WTC11 (cell line): ENCODE results near the gene DCUN1D1. TPM values are rescaled to one million over a fixed set of nuclear protein-coding genes. Genes with fewer than 3 reads are reported as not detected.

Experiments
- ATAC-seq: fragments of 200-7000 bp; cut with Tn5 transposase; 2 replicates; pipeline ENCODE4 v1.10.0; 2021; ENCODE audit warnings: mild to moderate bottlenecking, moderate library complexity
- CTCF ChIA-PET: fragments of 300-600 bp; sonication (Branson Sonifier 250); formaldehyde crosslinking; loops from one replicate; lab custom pipeline; 2021; ENCODE audit warnings: antibody characterized with exemption; lab: Charles Lee
- POLR2A ChIA-PET: fragments of 350-600 bp; sonication (Branson Sonifier 250); formaldehyde crosslinking; loops from one replicate; lab custom pipeline; 2021; ENCODE audit warnings: antibody characterized with exemption; lab: Charles Lee
- DNase-seq: peaks from one replicate; pipeline ENCODE4 v3.0.0; 2021; ENCODE audit warnings: low spot score
- H3K27ac Mint-ChIP-seq: 2 replicates; pipeline ENCODE4 v1.8.0; 2021; ENCODE audit warnings: mixed read lengths
- H3K27me3 Mint-ChIP-seq: 2 replicates; pipeline ENCODE4 v1.8.0; 2021; ENCODE audit warnings: low read depth, mild to moderate bottlenecking, moderate library complexity, mixed read lengths
- H3K36me3 Mint-ChIP-seq: 2 replicates; pipeline ENCODE4 v1.8.0; 2021; ENCODE audit warnings: mixed read lengths
- H3K4me1 Mint-ChIP-seq: 2 replicates; pipeline ENCODE4 v1.8.0; 2022; ENCODE audit warnings: mixed read lengths
- H3K4me3 Mint-ChIP-seq: 2 replicates; pipeline ENCODE4 v1.8.0; 2021; ENCODE audit warnings: mild to moderate bottlenecking, moderate library complexity, mixed read lengths
- H3K9me3 Mint-ChIP-seq: 2 replicates; pipeline ENCODE4 v1.8.0; 2021; ENCODE audit warnings: mixed read lengths
- ARID4B ChIP-seq: sonication (generic); formaldehyde crosslinking; IDR thresholded peaks from 2 replicates; pipeline ENCODE4 v1.8.0; 2023; ENCODE audit warnings: missing genetic modification reagents, mild to moderate bottlenecking, borderline replicate concordance
- CBFB ChIP-seq: sonication (generic); formaldehyde crosslinking; IDR thresholded peaks from 2 replicates; pipeline ENCODE4 v1.8.1; 2022; ENCODE audit warnings: mild to moderate bottlenecking, low read depth, missing genetic modification reagents
- CREM ChIP-seq: sonication (generic); formaldehyde crosslinking; IDR thresholded peaks from 2 replicates; pipeline ENCODE4 v1.8.1; 2022; ENCODE audit warnings: mild to moderate bottlenecking, missing genetic modification reagents, moderate library complexity
- CTCF ChIP-seq: fragments of 200-600 bp; IDR thresholded peaks from 2 replicates; pipeline ENCODE4 v1.8.0; 2022; ENCODE audit warnings: antibody characterized with exemption
- GABPB1 ChIP-seq: sonication (generic); formaldehyde crosslinking; IDR thresholded peaks from 2 replicates; pipeline ENCODE4 v1.8.1; 2023; ENCODE audit warnings: mild to moderate bottlenecking, missing genetic modification reagents
- MYBL2 ChIP-seq: sonication (generic); formaldehyde crosslinking; IDR thresholded peaks from 2 replicates; pipeline ENCODE4 v1.8.1; 2023; ENCODE audit warnings: mild to moderate bottlenecking, moderate library complexity, missing genetic modification reagents
- PRDM15 ChIP-seq: sonication (generic); formaldehyde crosslinking; IDR thresholded peaks from 2 replicates; pipeline ENCODE4 v1.8.0; 2022; ENCODE audit warnings: missing genetic modification reagents
- PRRX2 ChIP-seq: fragments of 250-450 bp; sonication (Bioruptor Pico); IDR thresholded peaks from 2 replicates; pipeline ENCODE4 v1.8.0; 2021; ENCODE audit warnings: mild to moderate bottlenecking
- RORB ChIP-seq: fragments of 250-450 bp; sonication (Bioruptor Pico); IDR thresholded peaks from 2 replicates; pipeline ENCODE4 v1.9.0; 2021; ENCODE audit warnings: mild to moderate bottlenecking
- SOX15 ChIP-seq: fragments of 250-450 bp; sonication (Bioruptor Pico); IDR thresholded peaks from 2 replicates; pipeline ENCODE4 v1.9.0; 2021; ENCODE audit warnings: mild to moderate bottlenecking
- ZNF121 ChIP-seq: sonication (generic); formaldehyde crosslinking; IDR thresholded peaks from 2 replicates; pipeline ENCODE4 v1.8.0; 2023; ENCODE audit warnings: missing genetic modification reagents
- ZNF138 ChIP-seq: sonication (generic); formaldehyde crosslinking; conservative IDR thresholded peaks from 2 replicates; pipeline ENCODE4 v1.8.1; 2022; ENCODE audit warnings: mild to moderate bottlenecking, moderate library complexity, missing genetic modification reagents
- ZNF423 ChIP-seq: fragments of 250-450 bp; sonication (Bioruptor Pico); IDR thresholded peaks from 2 replicates; pipeline ENCODE4 v2.1.2; 2022; ENCODE audit warnings: mild to moderate bottlenecking, moderate library complexity
- total RNA-seq: library from RNA; stranded (reverse); gene quantifications from 3 replicates; pipeline ENCODE4 v1.2.3, GENCODE V29; 2021
- TF ChIP-seq, protein P1 (sequence below): fragments of 250-450 bp; sonication (Bioruptor Pico); IDR thresholded peaks from 2 replicates; pipeline ENCODE4 v1.8.0; 2021; ENCODE audit warnings: mild to moderate bottlenecking

DCUN1D1 gene
- total RNA-seq, 1 experiment from 2014 or later: 64.5 TPM

DNA sequence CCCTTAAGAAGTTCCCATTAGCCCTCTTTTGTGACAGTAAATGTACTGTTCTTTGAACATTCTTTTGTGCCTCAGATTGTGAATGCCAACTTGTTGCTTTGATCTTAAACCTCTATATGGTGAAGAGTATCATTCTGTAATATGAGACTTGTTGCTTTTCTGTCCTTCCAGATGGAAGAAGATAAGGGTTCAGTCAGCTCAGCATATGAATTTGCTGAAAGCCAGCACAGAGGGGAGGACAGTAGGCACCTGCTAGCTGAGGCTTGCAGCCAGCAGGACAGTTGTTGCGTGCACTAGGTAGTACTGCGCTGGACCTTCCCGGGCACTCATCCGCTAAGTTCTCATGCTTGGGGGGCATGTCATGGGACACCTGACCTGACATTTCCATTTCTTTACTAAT lies 74.7 kb downstream of the DCUN1D1 start:
- CTCF ChIA-PET: interaction anchor here (0.5 kb wide), 1 partner anchor 143 kb away, joined by 3 read pairs; no protein-coding TSS in a partner anchor
- H3K27me3 Mint-ChIP-seq: no peaks in the 10 kb centered on the region
- DNase-seq: no peak

More for the DNA sequence above, 74.7 kb downstream of the DCUN1D1 start:
- no peaks in the 10 kb centered on the region for H3K9me3 Mint-ChIP-seq
- H3K36me3 Mint-ChIP-seq: no peaks in the 10 kb centered on the region
- no peak overlapping the region for H3K27ac Mint-ChIP-seq
- H3K4me1 Mint-ChIP-seq: 0 out of 2 replicates have a peak, but pooled peaks cover 3% of the 10 kb centered on the region
- POLR2A ChIA-PET: no interaction called here
- TF ChIP-seq MYBL2 (no peak), GABPB1 (CRISPR knock-in tag) (no peak), PRRX2 (no peak), ZNF138 (CRISPR knock-in tag) (no peak), ZNF121 (CRISPR knock-in tag) (no peak), CREM (no peak), RORB (CRISPR knock-in tag) (no peak), CTCF (no peak), ZNF423 (CRISPR knock-in tag) (no peak), CBFB (CRISPR knock-in tag) (no peak), SOX15 (no peak), PRDM15 (CRISPR knock-in tag) (no peak), ARID4B (CRISPR knock-in tag) (no peak)
- TF ChIP-seq, protein P1, sequence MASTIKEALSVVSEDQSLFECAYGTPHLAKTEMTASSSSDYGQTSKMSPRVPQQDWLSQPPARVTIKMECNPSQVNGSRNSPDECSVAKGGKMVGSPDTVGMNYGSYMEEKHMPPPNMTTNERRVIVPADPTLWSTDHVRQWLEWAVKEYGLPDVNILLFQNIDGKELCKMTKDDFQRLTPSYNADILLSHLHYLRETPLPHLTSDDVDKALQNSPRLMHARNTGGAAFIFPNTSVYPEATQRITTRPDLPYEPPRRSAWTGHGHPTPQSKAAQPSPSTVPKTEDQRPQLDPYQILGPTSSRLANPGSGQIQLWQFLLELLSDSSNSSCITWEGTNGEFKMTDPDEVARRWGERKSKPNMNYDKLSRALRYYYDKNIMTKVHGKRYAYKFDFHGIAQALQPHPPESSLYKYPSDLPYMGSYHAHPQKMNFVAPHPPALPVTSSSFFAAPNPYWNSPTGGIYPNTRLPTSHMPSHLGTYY: no peak
- ATAC-seq: no peak
- H3K4me3 Mint-ChIP-seq: no peak overlapping the region
